NCI-H1105 (cell line): Measurements from ENCODE around the gene IL36A.

ENCODE experiments used
- DNase-seq: peaks from one replicate; lab custom pipeline; 2025; lab: John Stamatoyannopoulos, UW

The IL36A gene

GRCh38 chr2:113007250-113007649 is 2.0 kb downstream of the IL36A start:
- no peak for DNase-seq

GRCh38 chr2:113009622-113010021 is 4.4 kb downstream of the IL36A start:
- no peak for DNase-seq

GRCh38 chr2:113010088-113010487 is 4.8 kb downstream of the IL36A start:
- no peak for DNase-seq

- no peak for DNase-seq
These were observed 5.8 kb downstream of the IL36A start for GRCh38 chr2:113011108-113011507.

GRCh38 chr2:113012436-113013335 is 7.4 kb downstream of the IL36A start:
- DNase-seq, result no peak

- no peak for DNase-seq
These were observed 8.0 kb downstream of the IL36A start for GRCh38 chr2:113013336-113013661.

- DNase-seq, result no peak
These were observed 8.8 kb downstream of the IL36A start for GRCh38 chr2:113014067-113014466.

- no peak for DNase-seq
These were observed 9.8 kb downstream of the IL36A start for GRCh38 chr2:113015042-113015441.

GRCh38 chr2:113015655-113016054 is 10.4 kb downstream of the IL36A start:
- DNase-seq, result no peak

GRCh38 chr2:113018509-113018908 is 13.2 kb downstream of the IL36A start:
- DNase-seq, result no peak

- no peak for DNase-seq
These were observed 16.1 kb downstream of the IL36A start for GRCh38 chr2:113021312-113021711.

GRCh38 chr2:113024764-113025163 is 19.5 kb downstream of the IL36A start:
- no peak for DNase-seq

GRCh38 chr2:113025737-113026136 is 20.5 kb downstream of the IL36A start:
- no peak for DNase-seq

GRCh38 chr2:113027691-113028090 is 22.4 kb downstream of the IL36A start:
- no peak for DNase-seq

GRCh38 chr2:113028112-113028511 is 22.9 kb downstream of the IL36A start:
- DNase-seq, result no peak

GRCh38 chr2:113032737-113033136 is 27.5 kb downstream of the IL36A start:
- DNase-seq, result no peak

GRCh38 chr2:113034016-113034415 is 28.8 kb downstream of the IL36A start:
- no peak for DNase-seq

GRCh38 chr2:113036763-113037162 is 31.5 kb downstream of the IL36A start:
- DNase-seq, result no peak

- DNase-seq, result no peak
These were observed 33.0 kb downstream of the IL36A start for GRCh38 chr2:113038291-113038690.

GRCh38 chr2:113039158-113039557 is 33.9 kb downstream of the IL36A start:
- no peak for DNase-seq

- no peak for DNase-seq
These were observed 34.5 kb downstream of the IL36A start for GRCh38 chr2:113039719-113040118.

GRCh38 chr2:113041871-113042270 is 36.6 kb downstream of the IL36A start:
- no peak for DNase-seq

- DNase-seq, result no peak
These were observed 41.2 kb downstream of the IL36A start for GRCh38 chr2:113046465-113046864.
